Left lung (tissue), 10 donors: ENCODE data around the gene ZNF683. TPM values are rescaled to one million over a fixed set of nuclear protein-coding genes. Genes with fewer than 3 reads are reported as not detected.
A peak's percentile ranks its signal among the peaks of the same experiment; 100 is the strongest.

Experiments
- ATAC-seq: fragments of 200-7000 bp; cut with Tn5 transposase; one replicate; pipeline ENCODE4 v1.9.1; 2020; ENCODE audit warnings: moderate library complexity
- DNase-seq, 4 donors: peaks; one replicate each; pipeline ENCODE4 v3.0.0-alpha.2; 2013 to 2020
- H3K27ac ChIP-seq, 2 donors: fragments of 200-600 bp; sonication (generic) in 1 of 2; one replicate each; pipeline versions ENCODE4 v1.5.0 to v1.8.0; 2020 to 2021
- H3K27me3 ChIP-seq, 2 donors: fragments of 200-600 bp; sonication (generic) in 1 of 2; one replicate each; pipeline versions ENCODE4 v1.5.0 to v1.8.0; 2020 to 2021
- H3K36me3 ChIP-seq, 2 donors: fragments of 200-600 bp; sonication (generic) in 1 of 2; one replicate each; pipeline versions ENCODE4 v1.5.0 to v1.8.0; 2020 to 2021
- H3K4me1 ChIP-seq, 2 donors: fragments of 200-600 bp; one replicate each; pipeline ENCODE4 v1.8.0; 2021
- H3K4me3 ChIP-seq, 2 donors: fragments of 200-600 bp; sonication (generic) in 1 of 2; one replicate each; pipeline versions ENCODE4 v1.5.0 to v1.8.0; 2020 to 2021; ENCODE audit warnings: mild to moderate bottlenecking in 1 of 2
- H3K9me3 ChIP-seq, 2 donors: fragments of 200-600 bp; sonication (generic) in 1 of 2; one replicate each; pipeline versions ENCODE4 v1.5.0 to v1.8.0; 2020 to 2021
- CTCF ChIP-seq, 2 donors: fragments of 200-600 bp; sonication (generic) in 1 of 2; IDR thresholded peaks; one replicate each; pipeline versions ENCODE4 v1.5.0 to v1.8.0; 2021; ENCODE audit warnings: antibody characterized with exemption in 2 of 2
- intact Hi-C, 2 donors: fragments of 100-400 bp; cut with DNase I; formaldehyde crosslinking; loops; one replicate each; pipeline versions ENCODE4 v1.11.2 to v1.14.2; 2022
- polyA plus RNA-seq, 6 donors: library from polyadenylated mRNA; unstranded; fragments of 120-200 nt; gene quantifications; one replicate each; pipeline ENCODE4 v1.2.1, GENCODE V29; 2013; ENCODE audit not compliant: insufficient read length in 6 of 6
- total RNA-seq, 2 donors: library from RNA; stranded (reverse); fragmentation: NEBNext Ultra II Directional; extraction: Animal tissue kit (Norgen Biotek cat#: 25700); gene quantifications; one replicate each; pipeline ENCODE4 v1.2.1, GENCODE V29; 2021
- donor health status: DM: no; HTN: yes; CAD: no.
- donor health status: DM: no; HTN: no; CAD: no.

ZNF683 gene
- total and polyA plus RNA-seq, 8 donors, result 0.09 to 0.86 (median 0.21) TPM; not detected in 1

GRCh38 chr1:26399034-26399433, 26.5 kb upstream of the ZNF683 start:
- no peak for TF ChIP-seq CTCF (IDR thresholded peaks at IDR 0.05)
- intact Hi-C loops, result no loop called here
- no peak for ATAC-seq

GRCh38 chr1:26395754-26396153, 23.2 kb upstream of the ZNF683 start:
- DNase-seq (no peak), ATAC-seq (no peak)
- no peaks in the 10 kb centered on the region for H3K36me3 ChIP-seq
- no peaks in the 10 kb centered on the region for H3K4me1 ChIP-seq
- intact Hi-C loops, result no loop called here
- no peak overlapping the region for H3K4me3 ChIP-seq
- H3K9me3 ChIP-seq, result no peaks in the 10 kb centered on the region
- TF ChIP-seq CTCF (IDR thresholded peaks at IDR 0.05), result no peak
- H3K27ac ChIP-seq, result no peak overlapping the region
- peaks cover 0 to 15% of the 10 kb centered on the region in 2 donors for H3K27me3 ChIP-seq

More at GRCh38 chr1:26399034-26399433, 26.5 kb upstream of the ZNF683 start:
- H3K9me3 ChIP-seq, result no peaks in the 10 kb centered on the region
- H3K27ac ChIP-seq, result no peak overlapping the region
- H3K4me3 ChIP-seq, result no peak overlapping the region
- DNase-seq, result no peak
- peaks cover 0 to 37% of the 10 kb centered on the region in 2 donors for H3K27me3 ChIP-seq
- H3K4me1 ChIP-seq, result no peaks in the 10 kb centered on the region
- H3K36me3 ChIP-seq, result no peaks in the 10 kb centered on the region

GRCh38 chr1:26391450-26391849, 18.9 kb upstream of the ZNF683 start:
- Histone ChIP-seq H3K27ac (no peak overlapping the region), H3K36me3 (no peaks in the 10 kb centered on the region), H3K9me3 (no peaks in the 10 kb centered on the region), H3K27me3 (peaks cover 0 to 19% of the 10 kb centered on the region in 2 donors), H3K4me1 (no peaks in the 10 kb centered on the region), H3K4me3 (no peak overlapping the region)
- TF ChIP-seq CTCF (IDR thresholded peaks at IDR 0.05), result peak; percentile 19 to 30
- intact Hi-C loops, result no loop called here
- ATAC-seq, result peak; percentile 40
- DNase-seq, result no peak

GRCh38 chr1:26389604-26390247, 17.2 kb upstream of the ZNF683 start:
- intact Hi-C loops, result no loop called here
- Histone ChIP-seq H3K9me3 (no peaks in the 10 kb centered on the region), H3K36me3 (no peaks in the 10 kb centered on the region), H3K27me3 (peaks cover 0 to 26% of the 10 kb centered on the region in 2 donors), H3K4me1 (no peaks in the 10 kb centered on the region), H3K27ac (no peak overlapping the region), H3K4me3 (no peak overlapping the region)
- TF ChIP-seq CTCF (IDR thresholded peaks at IDR 0.05), result no peak
- ATAC-seq (no peak), DNase-seq (no peak)

GRCh38 chr1:26388791-26389445, 16.4 kb upstream of the ZNF683 start:
- Histone ChIP-seq H3K27ac (no peak overlapping the region), H3K9me3 (no peaks in the 10 kb centered on the region), H3K27me3 (peaks cover 0 to 26% of the 10 kb centered on the region in 2 donors), H3K4me1 (no peaks in the 10 kb centered on the region), H3K36me3 (no peaks in the 10 kb centered on the region), H3K4me3 (no peak overlapping the region)
- intact Hi-C loops, result no loop called here
- no peak for DNase-seq
- TF ChIP-seq CTCF (IDR thresholded peaks at IDR 0.05), result no peak
- no peak for ATAC-seq
